Tongue (tissue), 3 donors: ENCODE measurements around the gene SGMS2. TPM values are rescaled to one million over a fixed set of nuclear protein-coding genes. Genes with fewer than 3 reads are reported as not detected.
"Not testable (repeated sequence)": the region's sequence is repeated elsewhere in the genome, so short reads cannot be mapped to it uniquely, and the experiment has no call there.

Experiments
- DNase-seq: peaks from one replicate; pipeline ENCODE4 v3.0.0-alpha.2; 2015
- small RNA-seq: library from RNA; depleted of rRNA; stranded (forward); fragments of <200 nt; gene quantifications from one replicate; pipeline ENCODE3, GENCODE V24; 2014; ENCODE audit warnings: low replicate concordance
- total RNA-seq: library from RNA; depleted of rRNA; stranded (reverse); fragments of >200 nt; gene quantifications from one replicate; pipeline ENCODE4 v1.2.3, GENCODE V29; 2014

The SGMS2 gene
- total RNA-seq, 1 donor from 2014 or later: 35.3 TPM

DNA sequence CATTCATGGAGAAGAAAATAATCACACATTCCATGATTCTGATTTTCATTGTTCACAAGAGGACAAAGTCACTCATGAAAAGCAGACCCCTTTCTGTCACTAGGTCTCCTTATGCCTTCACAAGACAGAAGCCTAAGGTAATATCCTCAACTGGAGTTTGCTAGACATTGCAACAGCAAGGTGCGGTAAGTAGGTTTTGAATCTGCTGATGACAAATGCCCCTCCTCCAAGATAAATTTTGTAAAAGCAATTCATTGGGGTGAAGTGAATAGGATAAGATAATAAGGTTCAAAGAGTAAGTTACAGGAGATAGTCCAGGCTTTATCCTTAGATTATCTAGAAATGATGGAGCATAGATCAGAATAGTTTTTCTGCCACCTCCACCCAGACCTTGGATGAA, 90.5 kb downstream of the SGMS2 start:
- DNase-seq: no peak

DNA sequence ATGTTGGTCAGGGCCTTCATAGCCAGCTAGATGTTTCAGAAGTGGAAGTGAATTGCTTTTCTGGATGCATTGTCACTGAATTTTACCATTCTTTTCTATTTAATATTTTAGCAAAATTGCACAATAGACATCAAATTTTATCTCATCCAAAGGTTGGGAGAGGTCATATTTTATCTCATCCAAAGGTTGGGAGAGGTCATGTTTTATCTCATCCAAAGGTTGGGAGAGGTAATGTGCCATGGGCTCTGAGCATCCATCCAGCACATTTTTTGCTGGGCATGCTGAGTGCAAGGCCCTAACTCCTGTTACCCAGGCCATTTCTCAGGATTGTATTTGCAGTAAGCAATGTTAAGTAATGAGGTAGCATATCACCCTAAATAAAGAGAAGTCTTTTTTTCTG, 91.9 kb downstream of the SGMS2 start:
- no peak for DNase-seq

DNA sequence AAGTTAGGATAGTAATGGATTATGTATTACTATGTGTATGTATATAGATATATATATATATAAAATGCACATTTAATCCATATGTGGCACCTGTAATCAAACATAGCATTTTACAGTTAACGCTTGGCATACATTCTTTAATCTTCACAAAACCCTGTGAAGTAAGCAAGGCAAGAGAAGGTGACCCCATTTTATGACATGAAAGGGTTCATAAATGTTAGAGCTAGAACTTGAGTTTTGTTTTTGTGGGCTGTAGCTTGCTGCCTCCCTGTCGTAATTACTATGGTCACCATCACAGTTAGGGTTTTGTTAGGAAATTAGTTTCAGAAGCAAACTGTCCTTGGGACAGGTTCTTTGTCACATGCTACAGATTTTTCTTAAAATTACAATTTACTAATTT, 92.8 kb downstream of the SGMS2 start:
- DNase-seq: no peak

DNA sequence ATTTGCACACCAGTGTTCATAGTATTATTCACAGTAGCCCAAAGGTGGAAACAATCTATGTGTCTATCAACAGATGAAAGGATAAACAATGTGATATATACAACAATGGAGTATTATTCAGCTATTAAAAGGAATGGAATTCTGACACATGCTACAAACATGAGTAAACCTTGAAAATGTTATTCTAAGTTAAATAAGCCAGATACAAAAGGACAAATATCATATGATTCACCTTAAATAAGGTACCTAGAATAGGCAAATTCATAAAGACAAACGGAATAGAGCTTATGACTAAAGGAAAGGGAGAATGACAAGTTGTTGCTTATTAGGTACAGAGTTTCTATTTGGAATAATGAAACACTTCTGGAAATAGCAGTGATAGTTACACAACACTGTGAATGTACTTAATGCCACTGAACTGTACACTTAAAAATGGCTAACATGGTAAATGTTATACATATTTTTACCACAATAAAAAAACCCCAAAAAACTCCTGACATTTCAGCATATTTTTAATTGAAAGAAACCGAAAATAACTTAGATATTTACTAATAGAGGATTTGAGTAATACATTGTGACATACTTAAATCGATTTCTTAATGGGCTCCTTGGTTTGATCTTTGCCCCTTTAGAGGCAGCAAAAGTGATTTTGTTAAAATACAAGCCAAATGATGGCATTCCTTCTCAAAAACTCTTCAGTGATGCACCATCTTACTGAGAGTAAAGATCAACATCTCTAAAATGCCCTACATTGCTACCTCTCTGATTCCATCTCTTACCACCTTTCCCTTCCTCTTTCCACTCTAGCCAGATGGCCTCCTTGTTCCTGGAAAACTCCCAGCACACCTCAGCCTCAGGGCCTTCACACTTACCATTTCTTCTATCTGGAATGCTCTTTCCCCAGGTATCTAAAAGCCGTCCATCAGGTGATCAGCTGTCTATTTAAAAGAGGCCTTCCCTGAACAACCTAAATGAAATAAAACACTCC, 98.0 kb downstream of the SGMS2 start:
- no peak for DNase-seq

DNA sequence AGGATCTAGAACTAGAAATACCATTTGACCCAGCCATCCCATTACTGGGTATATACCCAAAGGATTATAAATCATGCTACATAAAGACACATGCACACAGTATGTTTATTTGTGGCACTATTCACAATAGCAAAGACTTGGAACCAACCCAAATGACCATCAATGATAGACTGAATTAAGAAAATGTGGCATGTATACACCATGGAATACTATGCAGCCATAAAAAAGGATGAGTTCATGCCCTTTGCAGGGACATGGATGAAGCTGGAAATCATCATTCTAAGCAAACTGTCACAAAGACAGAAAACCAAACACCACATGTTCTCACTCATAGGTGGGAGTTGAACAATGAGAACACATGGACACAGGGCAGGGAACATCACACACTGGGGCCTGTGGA, 101.0 kb downstream of the SGMS2 start:
- DNase-seq: not testable (repeated sequence)

DNA sequence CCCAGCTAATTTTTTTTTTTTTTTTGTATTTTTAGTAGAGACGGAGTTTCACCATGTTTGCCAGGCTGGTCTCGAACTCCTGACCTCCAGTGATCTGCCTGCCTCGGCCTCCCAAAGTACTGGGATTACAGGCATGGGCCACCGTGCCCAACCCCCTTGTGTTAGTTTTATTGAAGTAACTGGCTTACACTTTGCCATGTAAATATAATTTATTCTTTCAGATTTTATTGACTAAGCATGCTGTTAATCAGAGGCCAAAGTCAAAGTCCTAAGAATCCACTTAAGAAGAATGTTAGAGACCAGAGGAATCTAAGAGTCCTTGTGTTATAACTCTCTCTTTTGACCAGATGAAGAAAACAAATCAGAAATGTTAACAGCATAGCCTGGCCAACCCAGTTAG, 102.1 kb downstream of the SGMS2 start:
- DNase-seq: not testable (repeated sequence)

DNA sequence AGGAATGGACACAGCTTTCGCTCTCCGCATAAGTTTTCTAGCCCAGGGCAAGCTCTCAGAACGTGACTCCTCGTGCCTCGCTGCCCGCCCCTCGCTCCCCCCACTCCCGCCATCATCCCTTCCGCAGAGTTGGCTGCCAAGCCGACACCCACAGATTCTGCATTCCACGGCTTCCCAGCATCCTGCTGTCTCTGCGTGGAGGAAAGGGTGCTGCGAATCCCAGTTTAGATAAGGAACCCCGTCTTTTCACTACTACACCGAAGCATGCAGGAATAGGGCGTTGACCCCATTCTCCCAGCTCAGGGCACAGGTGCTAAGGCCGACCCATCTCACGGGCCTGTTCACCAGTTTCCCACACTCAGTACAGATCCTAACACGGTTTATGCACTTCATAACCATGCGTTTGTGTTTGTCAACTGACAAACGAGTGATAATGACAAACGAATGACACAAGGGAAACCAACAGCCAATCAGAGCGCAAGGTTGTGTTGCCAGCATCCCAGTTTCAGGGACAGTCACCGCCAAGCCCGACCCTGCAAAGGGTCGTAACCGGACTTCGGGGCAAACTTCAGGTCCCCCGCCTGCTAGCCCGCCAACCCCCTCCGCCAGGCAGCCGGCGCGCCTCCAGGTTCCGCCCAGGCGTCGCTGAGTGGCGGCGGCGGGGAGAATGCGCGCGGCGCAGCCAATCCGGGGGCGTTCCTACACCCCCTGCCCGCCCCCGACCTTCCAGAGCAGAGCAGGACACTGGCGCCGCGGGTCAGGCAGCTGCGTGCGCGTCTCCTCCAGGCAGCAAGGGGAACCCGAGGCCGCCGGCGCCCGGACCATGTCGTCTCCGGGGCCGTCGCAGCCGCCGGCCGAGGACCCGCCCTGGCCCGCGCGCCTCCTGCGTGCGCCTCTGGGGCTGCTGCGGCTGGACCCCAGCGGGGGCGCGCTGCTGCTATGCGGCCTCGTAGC, 106.4 kb downstream of the SGMS2 start, which contains the start of gene CYP2U1:
CYP2U1 (plus strand) TSS at position 729 of the 954 bp plus-strand sequence; CDS start at position 824, 95 bp downstream.
- DNase-seq: peak; percentile 90

DNA sequence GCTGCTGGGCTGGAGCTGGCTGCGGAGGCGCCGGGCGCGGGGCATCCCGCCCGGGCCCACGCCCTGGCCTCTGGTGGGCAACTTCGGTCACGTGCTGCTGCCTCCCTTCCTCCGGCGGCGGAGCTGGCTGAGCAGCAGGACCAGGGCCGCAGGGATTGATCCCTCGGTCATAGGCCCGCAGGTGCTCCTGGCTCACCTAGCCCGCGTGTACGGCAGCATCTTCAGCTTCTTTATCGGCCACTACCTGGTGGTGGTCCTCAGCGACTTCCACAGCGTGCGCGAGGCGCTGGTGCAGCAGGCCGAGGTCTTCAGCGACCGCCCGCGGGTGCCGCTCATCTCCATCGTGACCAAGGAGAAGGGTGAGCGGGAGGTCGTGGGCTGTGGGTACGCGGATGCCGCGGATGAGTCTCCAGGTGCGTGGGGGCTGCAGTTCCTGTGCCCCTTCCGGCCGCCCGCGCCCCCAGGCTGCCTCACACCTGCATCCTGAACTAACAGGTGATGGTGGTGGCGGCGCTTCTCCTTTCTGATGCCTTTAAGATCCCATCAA, 107.1 kb downstream of the SGMS2 start:
- DNase-seq: no peak

DNA sequence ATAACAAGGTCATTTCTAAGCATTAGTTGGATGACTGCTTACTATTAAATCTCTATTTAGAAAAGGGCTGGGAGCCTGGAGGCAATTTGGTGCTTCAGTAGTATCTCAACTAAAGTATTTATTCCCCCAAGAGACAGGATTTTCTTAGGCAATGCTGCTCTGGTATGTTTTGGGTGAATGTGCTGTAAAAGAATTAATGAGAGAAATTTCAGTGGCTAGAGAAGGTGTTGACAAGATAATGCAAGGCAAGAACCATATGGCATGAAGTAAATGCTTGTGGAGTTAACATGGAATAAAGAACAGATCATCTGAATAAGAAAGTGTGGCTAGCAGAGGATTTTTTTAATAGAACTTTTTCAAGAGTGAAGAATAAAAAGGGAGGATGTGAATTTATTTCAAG, 110.5 kb downstream of the SGMS2 start:
- DNase-seq: no peak

DNA sequence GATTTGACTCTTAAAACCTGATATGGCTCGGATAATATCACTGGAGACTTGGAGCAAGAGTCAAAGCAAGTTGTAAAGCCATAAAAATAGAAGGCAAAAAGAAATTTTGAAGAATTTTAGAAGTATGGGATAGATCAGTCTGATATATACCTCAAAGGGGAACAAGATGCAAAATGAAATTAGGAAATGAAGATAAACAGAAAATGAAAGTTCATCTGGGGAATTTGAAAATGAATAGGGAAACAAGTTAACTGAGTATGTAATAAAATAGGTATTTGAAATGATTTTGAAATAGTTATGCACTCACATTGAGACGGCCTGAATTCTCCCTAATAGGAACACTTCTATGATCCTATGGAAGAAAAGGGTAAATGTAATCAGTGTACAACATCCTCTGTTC, 112.3 kb downstream of the SGMS2 start:
- no peak for DNase-seq

DNA sequence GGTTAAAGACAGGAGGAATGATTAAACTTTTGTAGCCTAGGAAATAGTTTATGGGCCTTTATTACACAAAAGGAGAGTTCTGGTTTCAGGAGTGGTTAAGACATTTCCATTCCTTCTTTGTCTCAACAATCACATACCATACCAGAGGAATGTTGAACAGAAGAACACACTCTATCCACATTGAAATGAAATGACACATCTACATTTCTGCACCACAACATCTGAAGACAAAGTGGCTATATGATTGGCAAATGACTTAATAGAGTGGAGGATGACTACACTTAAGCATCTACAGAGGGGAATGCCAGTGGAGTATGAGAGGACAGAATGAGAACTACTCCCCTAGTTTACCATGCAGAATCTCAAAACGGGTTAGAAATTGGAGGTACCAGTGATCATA, 114.6 kb downstream of the SGMS2 start:
- DNase-seq: no peak

DNA sequence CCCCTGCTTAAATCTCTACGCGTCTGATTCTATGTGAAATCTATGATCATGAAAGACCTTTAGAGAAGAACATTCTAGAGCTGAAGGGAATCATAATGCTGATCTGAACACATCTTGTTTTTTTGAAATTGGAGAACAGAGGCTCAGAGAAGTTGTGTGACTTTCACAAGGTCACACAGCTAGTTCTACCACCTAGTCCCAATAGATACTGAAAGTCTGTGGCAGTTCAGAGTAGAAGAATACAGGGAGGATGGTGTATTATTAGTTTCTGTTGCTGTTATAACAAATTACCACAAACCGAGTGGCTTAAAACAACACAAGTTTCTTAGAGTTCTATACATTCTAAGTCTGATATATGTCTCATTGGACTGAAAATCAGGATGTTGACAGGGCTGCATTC, 121.1 kb downstream of the SGMS2 start:
- no peak for DNase-seq

DNA sequence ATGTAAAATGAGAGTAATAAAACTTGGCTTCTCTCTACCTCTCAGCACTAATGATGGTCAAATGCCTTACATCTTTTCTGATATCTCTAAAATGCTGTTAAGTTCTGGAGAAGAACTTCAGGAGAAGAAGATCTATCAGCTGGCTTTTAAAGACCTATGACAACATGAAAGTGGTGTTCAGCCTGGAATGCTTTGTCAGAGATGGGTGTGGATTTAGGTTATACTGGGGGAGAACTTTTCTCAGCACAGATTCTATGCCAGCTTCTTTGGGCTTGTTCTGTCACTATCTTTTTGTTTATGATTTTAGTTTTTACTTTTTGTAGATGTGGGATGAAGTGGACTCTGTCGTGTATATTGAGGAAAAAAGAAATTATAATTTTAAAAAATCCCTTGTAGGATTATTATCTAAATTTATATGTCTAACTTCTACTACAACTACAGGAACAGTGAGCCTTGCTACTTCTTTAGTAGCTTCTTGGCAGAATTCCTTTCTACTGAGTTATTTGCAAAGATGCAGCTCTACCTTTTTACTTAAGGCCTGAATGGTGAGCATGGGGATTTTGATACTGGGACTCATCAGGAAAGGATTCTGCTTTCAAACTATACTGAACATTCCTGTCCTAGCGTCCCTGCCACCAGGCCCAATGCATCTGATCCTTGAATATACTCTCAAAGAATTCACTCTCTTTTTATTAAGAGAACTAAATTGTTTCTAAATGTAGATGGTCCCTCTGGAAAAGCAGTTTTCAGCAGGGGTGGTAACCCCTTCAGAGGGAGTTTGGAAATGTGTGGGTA, 126.2 kb downstream of the SGMS2 start:
- DNase-seq: no peak

DNA sequence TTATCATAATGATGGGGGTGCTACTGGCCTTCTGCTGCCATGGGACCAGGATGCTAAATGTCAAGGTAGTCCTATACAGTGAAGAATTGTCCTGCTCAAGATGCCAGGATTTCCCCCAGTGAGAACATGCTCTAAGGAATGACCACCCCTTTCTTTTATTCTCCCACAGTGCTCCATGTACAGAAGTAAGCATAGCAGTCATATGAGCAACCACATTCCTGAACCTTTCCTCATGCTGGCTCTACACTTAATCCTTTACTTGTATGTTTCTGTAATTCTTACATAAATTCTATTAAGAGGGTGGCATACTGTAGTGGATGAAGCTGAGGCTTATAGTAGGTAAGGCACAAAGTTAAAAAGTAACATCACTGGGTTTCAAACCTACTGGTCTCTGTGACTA, 126.8 kb downstream of the SGMS2 start:
- no peak for DNase-seq

DNA sequence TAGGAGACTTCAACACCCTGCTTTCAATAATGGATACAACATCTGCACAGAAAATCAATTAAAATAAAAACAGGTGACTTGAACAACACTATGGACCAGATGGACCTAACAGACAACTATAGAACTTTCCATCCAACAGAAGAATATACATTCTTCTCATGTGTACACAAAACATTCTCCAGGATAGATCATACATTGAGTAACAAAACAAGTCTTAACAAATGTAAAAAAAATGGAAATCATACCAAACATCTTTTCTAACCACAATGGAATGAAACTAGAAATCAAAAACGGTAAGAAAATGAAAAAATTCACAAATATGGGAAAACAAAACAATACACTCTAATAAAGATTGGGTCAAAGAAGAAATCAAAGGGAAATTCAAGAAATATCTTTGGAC, 131.3 kb downstream of the SGMS2 start:
- no peak for DNase-seq

Small RNAs within 50 kb of the gene (small RNA-seq; reads per million reads assigned to genes)
- not detected for gene RNU6-733P

Other genes starting within 250 kb of the SGMS2 start
- 55.1 TPM for gene PAPSS1, start 104.7 kb upstream of the SGMS2 start, total RNA-seq
- gene CYP2U1, start 106.6 kb downstream of the SGMS2 start, total RNA-seq: 8.8 TPM
- gene HADH, start 165.0 kb downstream of the SGMS2 start, total RNA-seq: 70.7 TPM